HFFc6 (cell line): ENCODE results near the gene CFAP107. TPM values are rescaled to one million over a fixed set of nuclear protein-coding genes. Genes with fewer than 3 reads are reported as not detected.
A peak's percentile ranks its signal among the peaks of the same experiment; 100 is the strongest.

Source experiments
- DNase-seq: peaks from one replicate; pipeline ENCODE4 v3.0.0-alpha.2; 2018
- H3K27ac Mint-ChIP-seq: 2 replicates; pipeline ENCODE4 v1.8.0; 2020; ENCODE audit warnings: mild to moderate bottlenecking, mixed read lengths
- H3K27me3 Mint-ChIP-seq: 2 replicates; pipeline ENCODE4 v1.8.0; 2021; ENCODE audit warnings: mild to moderate bottlenecking, moderate library complexity, mixed read lengths; ENCODE audit not compliant: insufficient read depth
- H3K36me3 Mint-ChIP-seq: 2 replicates; pipeline ENCODE4 v1.8.0; 2021; ENCODE audit warnings: low read depth, mixed read lengths
- H3K4me1 Mint-ChIP-seq: 2 replicates; pipeline ENCODE4 v1.8.0; 2020; ENCODE audit warnings: low read depth, mixed read lengths
- H3K4me3 Mint-ChIP-seq: 2 replicates; pipeline ENCODE4 v1.8.0; 2020; ENCODE audit warnings: mild to moderate bottlenecking, moderate library complexity, mixed read lengths
- H3K9me3 Mint-ChIP-seq: 2 replicates; pipeline ENCODE4 v1.8.0; 2020; ENCODE audit warnings: mild to moderate bottlenecking, mixed read lengths
- total RNA-seq, 6 experiments: library from RNA; stranded (reverse); fragmentation: NEBNext Ultra II Directional; extraction: Animal tissue kit (Norgen Biotek cat#: 25700); gene quantifications; 2 replicates in 1 of 6; 3 replicates in 5 of 6; pipeline ENCODE4 v1.2.3, GENCODE V29; 2021
- TF ChIP-seq, protein P1 (sequence below): fragments of 200-600 bp; sonication (generic); IDR thresholded peaks from 2 replicates; pipeline ENCODE4 v1.5.0; 2021; ENCODE audit warnings: antibody characterized with exemption, mild to moderate bottlenecking

The CFAP107 gene
- total RNA-seq, 6 experiments from 2014 or later = not detected

DNA sequence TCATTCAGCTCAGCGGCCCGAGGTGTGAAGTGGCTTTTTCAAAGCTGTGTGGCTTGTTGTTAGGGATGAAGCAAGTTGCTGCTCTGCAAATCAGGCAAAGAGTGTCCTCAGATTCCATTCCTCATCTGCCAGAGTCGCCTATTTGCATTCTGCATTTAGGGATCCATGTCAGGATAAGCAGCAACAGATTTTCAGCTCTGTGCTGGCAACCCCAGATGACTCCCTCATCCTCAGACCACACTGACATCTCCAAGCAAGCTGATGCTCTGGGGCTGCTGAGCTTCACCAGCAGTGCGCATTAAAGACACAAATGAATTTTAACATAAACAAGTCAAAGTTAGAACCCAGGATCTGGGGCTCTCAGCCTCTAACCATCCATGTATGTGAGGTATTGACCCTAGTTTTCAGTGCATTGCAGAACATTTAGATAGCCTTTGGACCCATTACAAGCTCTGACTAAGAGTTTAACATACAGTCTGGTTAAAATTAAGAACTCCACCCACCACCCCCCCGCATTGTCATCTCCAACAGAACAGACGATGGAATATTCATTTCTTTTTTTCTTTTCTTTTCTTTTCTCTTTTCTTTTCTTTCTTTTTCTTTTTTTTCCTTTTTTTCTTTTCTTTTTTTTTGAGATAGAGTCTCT is 10.9 kb downstream of the CFAP107 start:
- H3K27me3 Mint-ChIP-seq = peaks cover 1% of the 10 kb centered on the region
- H3K4me1 Mint-ChIP-seq = no peaks in the 10 kb centered on the region
- TF ChIP-seq, protein P1, sequence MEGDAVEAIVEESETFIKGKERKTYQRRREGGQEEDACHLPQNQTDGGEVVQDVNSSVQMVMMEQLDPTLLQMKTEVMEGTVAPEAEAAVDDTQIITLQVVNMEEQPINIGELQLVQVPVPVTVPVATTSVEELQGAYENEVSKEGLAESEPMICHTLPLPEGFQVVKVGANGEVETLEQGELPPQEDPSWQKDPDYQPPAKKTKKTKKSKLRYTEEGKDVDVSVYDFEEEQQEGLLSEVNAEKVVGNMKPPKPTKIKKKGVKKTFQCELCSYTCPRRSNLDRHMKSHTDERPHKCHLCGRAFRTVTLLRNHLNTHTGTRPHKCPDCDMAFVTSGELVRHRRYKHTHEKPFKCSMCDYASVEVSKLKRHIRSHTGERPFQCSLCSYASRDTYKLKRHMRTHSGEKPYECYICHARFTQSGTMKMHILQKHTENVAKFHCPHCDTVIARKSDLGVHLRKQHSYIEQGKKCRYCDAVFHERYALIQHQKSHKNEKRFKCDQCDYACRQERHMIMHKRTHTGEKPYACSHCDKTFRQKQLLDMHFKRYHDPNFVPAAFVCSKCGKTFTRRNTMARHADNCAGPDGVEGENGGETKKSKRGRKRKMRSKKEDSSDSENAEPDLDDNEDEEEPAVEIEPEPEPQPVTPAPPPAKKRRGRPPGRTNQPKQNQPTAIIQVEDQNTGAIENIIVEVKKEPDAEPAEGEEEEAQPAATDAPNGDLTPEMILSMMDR = no peak
- H3K4me3 Mint-ChIP-seq = no peak overlapping the region
- H3K9me3 Mint-ChIP-seq = peaks cover 41% of the 10 kb centered on the region
- no peak overlapping the region for H3K27ac Mint-ChIP-seq
- H3K36me3 Mint-ChIP-seq = no peaks in the 10 kb centered on the region; the same call in 1 of the 2 replicates
- no peak for DNase-seq

DNA sequence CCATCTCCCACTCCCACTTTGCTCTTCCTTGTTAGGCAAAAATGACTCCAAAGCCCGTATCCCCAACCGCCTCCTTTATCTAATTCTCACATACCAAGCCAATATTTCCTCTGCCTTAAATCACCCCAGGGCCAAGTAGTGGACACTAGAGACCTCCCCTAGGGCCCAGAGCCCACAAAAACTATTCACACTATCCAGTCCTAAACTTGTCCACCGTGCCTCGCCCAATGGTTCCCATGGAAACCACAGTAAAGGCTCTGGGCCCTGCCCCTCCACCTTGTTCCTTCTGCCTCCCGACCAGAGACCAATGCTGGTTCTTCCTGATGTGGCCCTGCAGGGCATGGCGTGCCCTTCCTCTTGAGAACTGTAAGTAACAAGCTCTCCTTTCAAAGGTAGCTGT is 11.8 kb downstream of the CFAP107 start:
- H3K27me3 Mint-ChIP-seq = peaks cover 1% of the 10 kb centered on the region
- no peaks in the 10 kb centered on the region for H3K4me1 Mint-ChIP-seq
- H3K9me3 Mint-ChIP-seq = peaks cover 41% of the 10 kb centered on the region

DNA sequence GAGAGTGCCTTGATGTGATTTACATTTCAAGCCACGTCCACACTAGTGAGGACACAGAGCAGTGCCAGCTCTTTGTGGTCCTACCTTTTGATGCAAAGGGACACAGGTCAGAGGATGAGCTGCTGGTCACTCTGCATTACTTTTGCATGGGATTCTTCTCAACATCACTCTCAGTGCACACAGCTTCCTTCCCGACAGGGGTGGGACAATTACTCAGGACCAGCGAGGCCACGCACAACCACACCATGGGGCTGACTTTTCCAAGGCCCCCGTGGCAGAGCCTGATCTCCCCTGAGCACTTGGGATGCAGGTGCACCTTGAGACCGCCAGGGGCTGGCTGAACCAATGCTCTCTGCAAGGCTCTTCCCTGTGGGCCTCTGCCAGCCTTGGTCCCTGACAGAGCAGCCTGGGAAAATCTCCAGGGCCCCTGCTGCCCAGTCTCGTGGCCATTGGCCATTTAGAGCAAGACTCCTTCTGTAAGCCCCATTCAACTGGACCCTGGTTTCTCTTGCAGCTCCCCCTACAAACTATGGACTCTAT is 14.3 kb downstream of the CFAP107 start:
- Mint-ChIP-seq H3K4me1 (no peaks in the 10 kb centered on the region), H3K36me3 (no peaks in the 10 kb centered on the region; the same call in 1 of the 2 replicates), H3K9me3 (peaks cover 34% of the 10 kb centered on the region), H3K27me3 (peaks cover 1% of the 10 kb centered on the region), H3K27ac (no peak overlapping the region), H3K4me3 (no peak overlapping the region)
- TF ChIP-seq, protein P1 = peak; percentile 26; the same call in 1 of the 2 replicates
- no peak for DNase-seq

More for the DNA sequence above, 11.8 kb downstream of the CFAP107 start:
- H3K27ac Mint-ChIP-seq = no peak overlapping the region
- TF ChIP-seq, protein P1 = no peak
- no peak for DNase-seq
- no peak overlapping the region for H3K4me3 Mint-ChIP-seq
- no peaks in the 10 kb centered on the region; the same call in 1 of the 2 replicates for H3K36me3 Mint-ChIP-seq

GRCh38 chr1:12761781-12762180 is 15.8 kb downstream of the CFAP107 start:
- DNase-seq = no peak
- TF ChIP-seq, protein P1 = no peak
- Mint-ChIP-seq H3K4me1 (no peaks in the 10 kb centered on the region), H3K36me3 (no peaks in the 10 kb centered on the region; the same call in 1 of the 2 replicates), H3K4me3 (no peak overlapping the region), H3K27me3 (peaks cover 1% of the 10 kb centered on the region), H3K27ac (no peak overlapping the region), H3K9me3 (peaks cover 28% of the 10 kb centered on the region)

- TF ChIP-seq, protein P1 = no peak
- Mint-ChIP-seq H3K27ac (no peak overlapping the region), H3K4me1 (no peaks in the 10 kb centered on the region), H3K4me3 (no peak overlapping the region), H3K36me3 (no peaks in the 10 kb centered on the region; the same call in 1 of the 2 replicates), H3K27me3 (peaks cover 1% of the 10 kb centered on the region), H3K9me3 (peaks cover 26% of the 10 kb centered on the region)
- no peak for DNase-seq
Measured at GRCh38 chr1:12762766-12763165, 16.8 kb downstream of the CFAP107 start.
